Measurements from ENCODE around the gene CLC.
A peak's percentile ranks its signal among the peaks of the same experiment; 100 is the strongest.
"Not testable (repeated sequence)": the region's sequence is repeated elsewhere in the genome, so short reads cannot be mapped to it uniquely, and the experiment has no call there.

The CLC gene

GRCh38 chr19:39745643-39746042 lies 7.8 kb upstream of the CLC start:
- H3K4me3 Mint-ChIP-seq: no peak overlapping the region
- no peaks in the 10 kb centered on the region for H3K36me3 Mint-ChIP-seq (ENCODE audit: low read depth)
- H3K27ac Mint-ChIP-seq: no peak overlapping the region
- H3K9me3 Mint-ChIP-seq: no peaks in the 10 kb centered on the region
- ATAC-seq: no peak
- H3K4me1 Mint-ChIP-seq: peaks cover 6% of the 10 kb centered on the region
- DNase-seq: no peak
- H3K27me3 Mint-ChIP-seq: peaks cover 39% of the 10 kb centered on the region

- H3K27ac Mint-ChIP-seq: peak overlapping the region; percentile 20
- no peaks in the 10 kb centered on the region for H3K36me3 Mint-ChIP-seq (ENCODE audit: low read depth)
- peaks cover 29% of the 10 kb centered on the region for H3K27me3 Mint-ChIP-seq
- peak; percentile 69 for ATAC-seq
- H3K4me1 Mint-ChIP-seq: peaks cover 22% of the 10 kb centered on the region
- H3K4me3 Mint-ChIP-seq: no peak overlapping the region
- H3K9me3 Mint-ChIP-seq: no peaks in the 10 kb centered on the region
- DNase-seq: peak; percentile 4
Measured at GRCh38 chr19:39740395-39740794, 2.6 kb upstream of the CLC start.

DNA sequence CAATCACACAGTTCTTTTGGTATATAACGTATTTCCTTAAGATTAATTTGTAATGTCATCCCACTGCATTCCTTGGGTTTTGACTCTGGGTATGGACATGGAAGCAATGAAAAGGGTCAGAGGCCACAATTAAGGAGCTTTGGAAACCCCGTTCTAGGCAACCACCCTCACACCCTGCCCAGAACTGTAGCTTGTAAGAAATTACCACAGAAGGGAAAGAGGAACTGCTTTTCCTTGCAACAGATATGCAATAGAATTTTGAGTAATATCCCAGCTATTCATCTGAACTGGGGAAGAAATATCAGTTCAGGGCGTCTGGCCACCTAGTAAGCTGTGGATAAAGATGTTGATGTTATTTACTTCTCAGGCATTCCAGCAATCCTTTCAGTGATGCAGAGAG lies 985 bp upstream of the CLC start:
- Mint-ChIP-seq H3K27ac (no peak overlapping the region), H3K4me1 (peaks cover 22% of the 10 kb centered on the region), H3K36me3 (ENCODE audit: low read depth) (no peaks in the 10 kb centered on the region), H3K9me3 (no peaks in the 10 kb centered on the region), H3K4me3 (no peak overlapping the region), H3K27me3 (peaks cover 24% of the 10 kb centered on the region)
- no peak for DNase-seq
- no peak for ATAC-seq

DNA sequence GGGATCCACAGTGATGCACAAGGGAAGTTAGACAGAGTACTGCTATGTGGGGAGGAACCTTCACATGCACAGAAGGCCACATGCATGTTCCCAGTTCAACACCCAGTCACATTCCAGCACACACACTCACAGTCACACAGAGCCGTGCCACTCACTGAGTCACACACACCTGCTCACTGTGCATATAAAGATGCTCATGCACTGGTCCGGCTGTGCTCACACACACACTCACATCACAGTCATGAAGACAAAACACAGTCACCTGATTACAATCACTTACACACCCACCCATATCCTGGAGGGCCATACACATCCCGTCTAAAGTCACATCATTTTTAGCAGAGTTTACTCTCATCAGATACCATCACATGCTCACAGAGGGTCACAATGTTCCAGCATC lies 478 bp downstream of the CLC start:
- no peak overlapping the region for H3K4me3 Mint-ChIP-seq
- H3K27ac Mint-ChIP-seq: no peak overlapping the region

DNA sequence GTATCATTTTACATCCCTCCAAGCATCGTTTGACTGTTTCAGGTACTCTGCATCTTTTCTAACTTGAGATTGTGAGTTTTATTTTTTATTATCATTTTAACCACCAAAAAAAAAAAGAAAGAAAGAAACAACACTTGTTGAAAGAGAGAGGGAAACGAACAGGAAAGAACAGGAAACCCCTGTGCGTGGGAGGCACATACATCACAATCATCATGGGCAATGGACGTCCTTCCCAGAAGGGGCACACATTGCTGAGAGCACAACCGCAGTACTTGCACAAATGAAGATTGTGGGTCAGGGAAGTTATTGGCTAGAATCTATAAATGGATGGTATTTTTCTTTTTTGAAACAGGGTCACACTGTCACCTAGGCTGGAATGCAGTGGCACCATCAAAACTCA lies 1.7 kb downstream of the CLC start:
- no peak overlapping the region for H3K4me3 Mint-ChIP-seq
- H3K27ac Mint-ChIP-seq: no peak overlapping the region
- ATAC-seq: no peak

More for the DNA sequence above, 478 bp downstream of the CLC start:
- Mint-ChIP-seq H3K27me3 (peaks cover 15% of the 10 kb centered on the region), H3K4me1 (peaks cover 22% of the 10 kb centered on the region), H3K9me3 (peaks cover 3% of the 10 kb centered on the region), H3K36me3 (ENCODE audit: low read depth) (no peaks in the 10 kb centered on the region)
- DNase-seq: no peak
- no peak for ATAC-seq

GRCh38 chr19:39735688-39736087 lies 2.1 kb downstream of the CLC start:
- no peak overlapping the region for H3K27ac Mint-ChIP-seq

More for the DNA sequence above, 1.7 kb downstream of the CLC start:
- Mint-ChIP-seq H3K4me1 (peaks cover 19% of the 10 kb centered on the region), H3K36me3 (ENCODE audit: low read depth) (no peaks in the 10 kb centered on the region), H3K27me3 (peaks cover 11% of the 10 kb centered on the region), H3K9me3 (peaks cover 3% of the 10 kb centered on the region)
- no peak for DNase-seq

GRCh38 chr19:39733841-39734240 lies 4.0 kb downstream of the CLC start:
- Mint-ChIP-seq H3K4me3 (no peak overlapping the region), H3K9me3 (peaks cover 3% of the 10 kb centered on the region), H3K27ac (no peak overlapping the region), H3K27me3 (peaks cover 8% of the 10 kb centered on the region), H3K36me3 (ENCODE audit: low read depth) (no peaks in the 10 kb centered on the region), H3K4me1 (peaks cover 8% of the 10 kb centered on the region)
- DNase-seq: no peak
- ATAC-seq: no peak

More at GRCh38 chr19:39735688-39736087, 2.1 kb downstream of the CLC start:
- Mint-ChIP-seq H3K36me3 (ENCODE audit: low read depth) (no peaks in the 10 kb centered on the region), H3K4me3 (no peak overlapping the region), H3K4me1 (peaks cover 17% of the 10 kb centered on the region), H3K27me3 (peaks cover 11% of the 10 kb centered on the region), H3K9me3 (peaks cover 3% of the 10 kb centered on the region)
- ATAC-seq (no peak), DNase-seq (no peak)

- Mint-ChIP-seq H3K27me3 (peaks cover 9% of the 10 kb centered on the region), H3K4me3 (no peak overlapping the region), H3K27ac (no peak overlapping the region), H3K36me3 (ENCODE audit: low read depth) (no peaks in the 10 kb centered on the region), H3K9me3 (peaks cover 3% of the 10 kb centered on the region), H3K4me1 (peaks cover 8% of the 10 kb centered on the region)
- DNase-seq: no peak
- ATAC-seq: no peak
Measured at GRCh38 chr19:39731685-39732084, 6.1 kb downstream of the CLC start.

DNA sequence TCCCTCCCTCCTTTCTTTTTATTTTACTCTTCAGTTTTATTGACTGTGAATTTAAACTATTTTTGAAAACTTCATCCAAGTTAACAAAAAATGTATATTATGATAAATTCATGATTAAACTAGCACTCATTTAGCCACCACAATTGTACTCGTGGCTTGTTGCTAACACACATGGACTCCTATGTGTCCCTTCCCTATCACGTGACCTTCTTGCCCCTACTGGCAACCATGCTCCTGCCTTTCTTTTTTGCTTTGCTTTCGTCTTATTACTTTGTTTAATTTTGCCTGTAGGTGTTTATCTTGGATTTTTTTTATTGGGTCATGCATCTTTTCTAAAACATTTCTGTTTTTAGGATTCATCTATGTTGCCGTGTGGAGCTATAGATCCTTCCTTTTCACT lies 8.2 kb downstream of the CLC start:
- H3K4me3 Mint-ChIP-seq: no peak overlapping the region
- peaks cover 12% of the 10 kb centered on the region for H3K27me3 Mint-ChIP-seq
- H3K36me3 Mint-ChIP-seq (ENCODE audit: low read depth): no peaks in the 10 kb centered on the region
- H3K27ac Mint-ChIP-seq: no peak overlapping the region
- no peak for DNase-seq
- no peak for ATAC-seq
- peaks cover 3% of the 10 kb centered on the region for H3K9me3 Mint-ChIP-seq
- H3K4me1 Mint-ChIP-seq: no peaks in the 10 kb centered on the region

DNA sequence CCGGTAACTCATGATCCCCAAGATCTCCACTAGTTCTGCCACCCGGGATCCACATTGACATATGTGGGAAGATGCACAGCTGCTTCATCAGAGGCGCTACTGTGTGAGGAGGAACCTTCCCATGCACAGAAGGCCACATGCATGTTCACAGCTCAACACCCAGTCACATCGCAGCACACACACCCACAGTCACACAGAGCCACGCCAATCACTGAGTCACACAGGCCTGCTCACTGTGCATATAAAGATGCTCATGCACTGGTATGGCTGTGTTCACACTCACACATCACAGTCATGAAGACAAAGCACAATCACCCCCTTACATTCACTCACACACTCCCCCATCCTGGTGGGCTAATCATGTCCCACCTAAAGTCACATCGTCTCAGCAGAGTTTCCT lies 9.8 kb downstream of the CLC start:
- H3K4me1 Mint-ChIP-seq: no peaks in the 10 kb centered on the region
- no peak overlapping the region for H3K27ac Mint-ChIP-seq
- peaks cover 1% of the 10 kb centered on the region for H3K9me3 Mint-ChIP-seq
- peaks cover 22% of the 10 kb centered on the region for H3K27me3 Mint-ChIP-seq
- H3K4me3 Mint-ChIP-seq: no peak overlapping the region
- ATAC-seq: no peak
- no peak for DNase-seq
- H3K36me3 Mint-ChIP-seq (ENCODE audit: low read depth): no peaks in the 10 kb centered on the region

GRCh38 chr19:39727070-39727800 lies 10.6 kb downstream of the CLC start:
- no peaks in the 10 kb centered on the region for H3K4me1 Mint-ChIP-seq
- no peaks in the 10 kb centered on the region for H3K36me3 Mint-ChIP-seq (ENCODE audit: low read depth)
- H3K27me3 Mint-ChIP-seq: peaks cover 30% of the 10 kb centered on the region
- ATAC-seq: no peak
- H3K9me3 Mint-ChIP-seq: no peaks in the 10 kb centered on the region
- H3K27ac Mint-ChIP-seq: no peak overlapping the region
- DNase-seq: no peak
- no peak overlapping the region for H3K4me3 Mint-ChIP-seq

- ATAC-seq: no peak
- DNase-seq: no peak
- no peaks in the 10 kb centered on the region for H3K9me3 Mint-ChIP-seq
- peaks cover 35% of the 10 kb centered on the region for H3K27me3 Mint-ChIP-seq
- H3K4me3 Mint-ChIP-seq: no peak overlapping the region
- no peaks in the 10 kb centered on the region for H3K36me3 Mint-ChIP-seq (ENCODE audit: low read depth)
- H3K4me1 Mint-ChIP-seq: no peaks in the 10 kb centered on the region
- no peak overlapping the region for H3K27ac Mint-ChIP-seq
Measured at GRCh38 chr19:39725995-39726394, 11.8 kb downstream of the CLC start.

DNA sequence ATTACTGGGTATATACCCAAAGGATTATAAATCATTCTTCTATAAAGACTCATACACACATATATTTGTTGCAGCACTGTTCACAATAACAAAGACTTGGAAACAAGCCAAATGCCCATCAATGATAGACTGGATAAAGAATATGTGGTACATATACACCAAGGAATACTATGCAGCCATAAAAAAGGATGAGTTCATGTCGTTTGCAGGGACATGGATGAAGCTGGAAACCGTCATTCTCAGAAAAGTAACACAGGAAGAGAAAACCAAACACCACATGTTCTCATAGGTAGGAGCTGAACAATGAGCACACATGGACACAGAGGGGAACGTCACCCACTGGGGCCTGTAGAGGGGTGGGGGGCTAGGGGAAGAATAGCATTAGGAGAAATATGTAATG lies 17.7 kb downstream of the CLC start:
- not testable (repeated sequence) for H3K36me3 Mint-ChIP-seq (ENCODE audit: low read depth); H3K4me3 Mint-ChIP-seq; ATAC-seq; DNase-seq; H3K27ac Mint-ChIP-seq; H3K9me3 Mint-ChIP-seq; H3K4me1 Mint-ChIP-seq
- peaks cover 59% of the 10 kb centered on the region for H3K27me3 Mint-ChIP-seq

GRCh38 chr19:39710333-39710890 lies 27.4 kb downstream of the CLC start:
- peaks cover 8% of the 10 kb centered on the region for H3K9me3 Mint-ChIP-seq
- peaks cover 9% of the 10 kb centered on the region for H3K27me3 Mint-ChIP-seq
- no peak overlapping the region for H3K4me3 Mint-ChIP-seq
- no peaks in the 10 kb centered on the region for H3K36me3 Mint-ChIP-seq (ENCODE audit: low read depth)
- DNase-seq (no peak), ATAC-seq (no peak)
- peaks cover 7% of the 10 kb centered on the region for H3K4me1 Mint-ChIP-seq
- no peak overlapping the region for H3K27ac Mint-ChIP-seq

GRCh38 chr19:39709026-39709872 lies 28.6 kb downstream of the CLC start:
- Mint-ChIP-seq H3K27me3 (peaks cover 5% of the 10 kb centered on the region), H3K4me1 (peaks cover 19% of the 10 kb centered on the region), H3K4me3 (no peak overlapping the region), H3K36me3 (ENCODE audit: low read depth) (no peaks in the 10 kb centered on the region), H3K9me3 (peaks cover 8% of the 10 kb centered on the region), H3K27ac (no peak overlapping the region)
- ATAC-seq (no peak), DNase-seq (no peak)
